HepG2 (cell line): Measurements from ENCODE around the gene DOK1. TPM values are rescaled to one million over a fixed set of nuclear protein-coding genes. Genes with fewer than 3 reads are reported as not detected.
A peak's percentile ranks its signal among the peaks of the same experiment; 100 is the strongest.

Experiments
- CCDC6 ChIP-seq: sonication (generic); formaldehyde crosslinking; IDR thresholded peaks from 2 replicates; pipeline ENCODE4 v1.8.1; 2022; ENCODE audit warnings: mild to moderate bottlenecking, missing genetic modification reagents, moderate library complexity
- CENPX ChIP-seq: sonication (generic); formaldehyde crosslinking; IDR thresholded peaks from 2 replicates; pipeline ENCODE4 v1.9.0; 2021; ENCODE audit warnings: mild to moderate bottlenecking, missing genetic modification reagents, moderate library complexity
- FOXO4 ChIP-seq: sonication (generic); formaldehyde crosslinking; conservative IDR thresholded peaks from 2 replicates; pipeline ENCODE4 v1.8.1; 2023; ENCODE audit warnings: missing genetic modification reagents
- JDP2 ChIP-seq: sonication (generic); formaldehyde crosslinking; IDR thresholded peaks from 2 replicates; pipeline ENCODE4 v1.8.1; 2022; ENCODE audit warnings: missing genetic modification reagents, borderline replicate concordance
- USF2 ChIP-seq, 2 experiments: sonication (generic) in 1 of 2; formaldehyde crosslinking in 1 of 2; IDR thresholded peaks; 2 replicates each; pipeline versions ENCODE4 v1.5.1 to v1.6.1; 2011 to 2020; ENCODE audit warnings: borderline replicate concordance in 1 of 2, low read depth in 1 of 2, low read length in 1 of 2, mild to moderate bottlenecking in 1 of 2, missing genetic modification reagents in 1 of 2, moderate library complexity in 1 of 2
- ZBTB33 ChIP-seq: sonication (generic); formaldehyde crosslinking; IDR thresholded peaks from 2 replicates; pipeline ENCODE4 v1.4.0; 2020; ENCODE audit warnings: missing genetic modification reagents
- ZBTB4 ChIP-seq: sonication (generic); formaldehyde crosslinking; IDR thresholded peaks from 2 replicates; pipeline ENCODE4 v1.4.0; 2020; ENCODE audit warnings: missing genetic modification reagents, mild to moderate bottlenecking, borderline replicate concordance
- ZMYM4 ChIP-seq: sonication (generic); formaldehyde crosslinking; IDR thresholded peaks from 2 replicates; pipeline ENCODE4 v1.8.1; 2023; ENCODE audit warnings: mild to moderate bottlenecking, missing genetic modification reagents
- ZNF572 ChIP-seq: sonication (generic); formaldehyde crosslinking; IDR thresholded peaks from 2 replicates; pipeline ENCODE4 v1.5.1; 2020; ENCODE audit warnings: mild to moderate bottlenecking, missing genetic modification reagents
- ZNF577 ChIP-seq: sonication (generic); formaldehyde crosslinking; IDR thresholded peaks from 2 replicates; pipeline ENCODE4 v1.4.0; 2020; ENCODE audit warnings: mild to moderate bottlenecking, low read depth, missing genetic modification reagents, borderline replicate concordance
- ZNF792 ChIP-seq: IDR thresholded peaks from 2 replicates; pipeline ENCODE4 v1.6.1; 2016
- ZNF878 ChIP-seq: sonication (generic); formaldehyde crosslinking; IDR thresholded peaks from 2 replicates; pipeline ENCODE4 v1.8.1; 2023; ENCODE audit warnings: mild to moderate bottlenecking, missing genetic modification reagents, moderate library complexity
- polyA plus RNA-seq, 8 experiments: library from polyadenylated mRNA; depleted of rRNA in 3 of 8; stranded (reverse) in 7 of 8; unstranded in 1 of 8; fragments of >200 nt; fragmentation: Illumina TruSeq in 4 of 8; extraction: Trizol in 4 of 8; gene quantifications; 2 replicates each; pipeline versions ENCODE4 v1.2.1 to v1.2.3, GENCODE V29; 2011 to 2016; ENCODE audit warnings: low read depth in 4 of 8, missing spikeins in 1 of 8, mixed read lengths in 1 of 8; ENCODE audit not compliant: insufficient read depth in 1 of 8
- total RNA-seq, 5 experiments: library from RNA; depleted of rRNA; stranded (reverse); fragments of >200 nt; fragmentation: Illumina TruSeq; extraction: Trizol; gene quantifications; 2 replicates each; pipeline ENCODE4 v1.2.3, GENCODE V29; 2016; ENCODE audit warnings: low read depth in 1 of 5
- TF ChIP-seq, protein P1 (sequence below): sonication (generic); formaldehyde crosslinking; IDR thresholded peaks from 2 replicates; pipeline ENCODE4 v1.9.0; 2021; ENCODE audit warnings: missing genetic modification reagents, borderline replicate concordance

Gene DOK1
- total and polyA plus RNA-seq, 2 of the 13 experiments (the other 11 are each of a cell fraction or from before 2014, with no cell fraction given) = 0.53 to 0.74 TPM

DNA sequence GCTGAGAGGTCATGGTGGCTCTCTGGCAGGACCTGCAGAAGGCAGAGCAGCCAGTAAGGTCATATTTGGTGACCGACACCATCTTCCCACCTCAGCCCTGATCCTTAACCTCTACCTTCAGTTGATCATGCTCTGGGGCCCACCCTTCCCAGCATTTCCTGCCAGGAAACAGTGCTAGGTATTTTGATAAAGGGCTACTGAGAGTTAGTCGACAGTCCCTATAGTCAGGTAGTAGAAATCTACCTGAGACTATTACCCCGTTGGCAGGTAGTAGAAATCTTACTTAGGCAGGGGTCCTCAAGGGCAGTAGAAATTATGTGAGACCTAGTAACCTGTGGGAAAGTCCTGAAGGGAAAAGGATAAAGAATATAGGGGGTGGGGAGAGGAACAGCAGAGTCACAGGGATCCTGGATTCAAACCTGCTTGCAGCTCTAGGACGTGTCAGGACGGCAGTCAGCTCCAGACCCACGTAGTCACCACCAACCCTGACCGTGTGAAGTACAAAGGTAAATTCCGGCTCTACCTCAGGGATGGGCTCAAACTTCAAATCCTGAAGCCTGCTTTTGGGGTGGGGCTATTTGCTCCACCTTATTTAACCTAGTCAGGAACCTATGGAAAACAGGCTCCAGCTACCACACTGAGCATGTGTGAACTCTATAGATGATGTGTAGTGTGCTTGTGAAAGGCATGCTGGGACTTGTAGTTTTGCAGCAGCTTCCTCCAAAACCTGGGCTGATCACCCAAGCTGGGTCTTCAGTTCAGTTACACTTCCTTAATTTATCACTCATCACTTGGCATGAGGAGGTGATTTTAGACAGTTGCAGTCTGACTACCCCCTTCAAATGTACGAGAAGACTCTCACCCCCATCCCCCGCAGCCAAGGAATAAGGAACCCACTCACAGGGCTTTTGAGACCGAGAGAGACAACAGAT, 28.5 kb upstream of the DOK1 start, which contains the start of gene DQX1 (continued):
- TF ChIP-seq ZNF572 (no peak), JDP2 (CRISPR knock-in tag) (no peak), ZBTB4 (CRISPR knock-in tag) (no peak), ZMYM4 (CRISPR knock-in tag) (peak; percentile 30; the same call in 1 of the 2 replicates), ZBTB33 (CRISPR knock-in tag) (peak; percentile 13; the same call in 1 of the 2 replicates), USF2 (IDR thresholded peaks at IDR 0.05; ENCODE audit: low read depth, low read length) (no peak), USF2 (CRISPR knock-in tag; IDR thresholded peaks at IDR 0.05; ENCODE audit: borderline replicate concordance) (no peak), ZNF878 (peak; percentile 52; the same call in 1 of the 2 replicates), ZNF577 (CRISPR knock-in tag) (no peak), ZNF792 (CRISPR knock-in tag) (peak; percentile 58; the same call in 1 of the 2 replicates), FOXO4 (no peak), CCDC6 (peak; percentile 60), CENPX (CRISPR knock-in tag) (no peak)
- TF ChIP-seq, protein P1, sequence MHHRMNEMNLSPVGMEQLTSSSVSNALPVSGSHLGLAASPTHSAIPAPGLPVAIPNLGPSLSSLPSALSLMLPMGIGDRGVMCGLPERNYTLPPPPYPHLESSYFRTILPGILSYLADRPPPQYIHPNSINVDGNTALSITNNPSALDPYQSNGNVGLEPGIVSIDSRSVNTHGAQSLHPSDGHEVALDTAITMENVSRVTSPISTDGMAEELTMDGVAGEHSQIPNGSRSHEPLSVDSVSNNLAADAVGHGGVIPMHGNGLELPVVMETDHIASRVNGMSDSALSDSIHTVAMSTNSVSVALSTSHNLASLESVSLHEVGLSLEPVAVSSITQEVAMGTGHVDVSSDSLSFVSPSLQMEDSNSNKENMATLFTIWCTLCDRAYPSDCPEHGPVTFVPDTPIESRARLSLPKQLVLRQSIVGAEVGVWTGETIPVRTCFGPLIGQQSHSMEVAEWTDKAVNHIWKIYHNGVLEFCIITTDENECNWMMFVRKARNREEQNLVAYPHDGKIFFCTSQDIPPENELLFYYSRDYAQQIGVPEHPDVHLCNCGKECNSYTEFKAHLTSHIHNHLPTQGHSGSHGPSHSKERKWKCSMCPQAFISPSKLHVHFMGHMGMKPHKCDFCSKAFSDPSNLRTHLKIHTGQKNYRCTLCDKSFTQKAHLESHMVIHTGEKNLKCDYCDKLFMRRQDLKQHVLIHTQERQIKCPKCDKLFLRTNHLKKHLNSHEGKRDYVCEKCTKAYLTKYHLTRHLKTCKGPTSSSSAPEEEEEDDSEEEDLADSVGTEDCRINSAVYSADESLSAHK (CRISPR knock-in tag) = no peak
